WTC11 (cell line): Measurements from ENCODE around the gene ZIC4.

Source experiments
- CTCF ChIP-seq: fragments of 200-600 bp; IDR thresholded peaks from 2 replicates; pipeline ENCODE4 v1.8.0; 2022; ENCODE audit warnings: antibody characterized with exemption
- E2F5 ChIP-seq: sonication (generic); formaldehyde crosslinking; IDR thresholded peaks from 2 replicates; pipeline ENCODE4 v1.8.1; 2022; ENCODE audit warnings: mild to moderate bottlenecking, moderate library complexity, missing genetic modification reagents
- JUN ChIP-seq: sonication (generic); formaldehyde crosslinking; IDR thresholded peaks from 2 replicates; pipeline ENCODE4 v1.8.0; 2023; ENCODE audit warnings: mild to moderate bottlenecking, missing genetic modification reagents
- TP53 ChIP-seq: sonication (generic); formaldehyde crosslinking; IDR thresholded peaks from 2 replicates; pipeline ENCODE4 v1.8.1; 2023; ENCODE audit warnings: mild to moderate bottlenecking, missing genetic modification reagents
- ZNF232 ChIP-seq: sonication (generic); formaldehyde crosslinking; IDR thresholded peaks from 2 replicates; pipeline ENCODE4 v1.8.0; 2022; ENCODE audit warnings: mild to moderate bottlenecking, missing genetic modification reagents
- ZNF416 ChIP-seq: fragments of 250-450 bp; sonication (Bioruptor Pico); IDR thresholded peaks from 2 replicates; pipeline ENCODE4 v1.9.0; 2021; ENCODE audit warnings: mild to moderate bottlenecking, inconsistent platforms

- no peak for TF ChIP-seq JUN (CRISPR knock-in tag)
- no peak for TF ChIP-seq CTCF
- no peak for TF ChIP-seq E2F5
- no peak for TF ChIP-seq TP53 (CRISPR knock-in tag)
- no peak for TF ChIP-seq ZNF232 (CRISPR knock-in tag)
- no peak for TF ChIP-seq ZNF416
Observed at GRCh38 chr3:147449669-147450068, 43.3 kb upstream of the ZIC4 start.
